ENCODE results near the gene NPAS2. TPM values are rescaled to one million over a fixed set of nuclear protein-coding genes. Genes with fewer than 3 reads are reported as not detected.
A peak's percentile ranks its signal among the peaks of the same experiment; 100 is the strongest.

Gene NPAS2
- total and polyA plus RNA-seq, 2 donors (not counting 1 experiment from before 2014, with no cell fraction given): 3.6 to 4.9 TPM

- no peaks in the 10 kb centered on the region for H3K4me1 ChIP-seq (ENCODE audit: control insufficient read depth, extremely low read depth, insufficient read depth, low read length)
- no peaks in the 10 kb centered on the region for H3K79me2 ChIP-seq (ENCODE audit: control insufficient read depth, insufficient read depth, low read length)
- no peak overlapping the region for H3K27ac ChIP-seq (ENCODE audit: insufficient read depth, low read length)
- no peak overlapping the region for H3K9ac ChIP-seq (ENCODE audit: insufficient read depth, low read length)
- TF ChIP-seq, protein P1, sequence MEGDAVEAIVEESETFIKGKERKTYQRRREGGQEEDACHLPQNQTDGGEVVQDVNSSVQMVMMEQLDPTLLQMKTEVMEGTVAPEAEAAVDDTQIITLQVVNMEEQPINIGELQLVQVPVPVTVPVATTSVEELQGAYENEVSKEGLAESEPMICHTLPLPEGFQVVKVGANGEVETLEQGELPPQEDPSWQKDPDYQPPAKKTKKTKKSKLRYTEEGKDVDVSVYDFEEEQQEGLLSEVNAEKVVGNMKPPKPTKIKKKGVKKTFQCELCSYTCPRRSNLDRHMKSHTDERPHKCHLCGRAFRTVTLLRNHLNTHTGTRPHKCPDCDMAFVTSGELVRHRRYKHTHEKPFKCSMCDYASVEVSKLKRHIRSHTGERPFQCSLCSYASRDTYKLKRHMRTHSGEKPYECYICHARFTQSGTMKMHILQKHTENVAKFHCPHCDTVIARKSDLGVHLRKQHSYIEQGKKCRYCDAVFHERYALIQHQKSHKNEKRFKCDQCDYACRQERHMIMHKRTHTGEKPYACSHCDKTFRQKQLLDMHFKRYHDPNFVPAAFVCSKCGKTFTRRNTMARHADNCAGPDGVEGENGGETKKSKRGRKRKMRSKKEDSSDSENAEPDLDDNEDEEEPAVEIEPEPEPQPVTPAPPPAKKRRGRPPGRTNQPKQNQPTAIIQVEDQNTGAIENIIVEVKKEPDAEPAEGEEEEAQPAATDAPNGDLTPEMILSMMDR (conservative IDR thresholded peaks at IDR 0.05 in 1 of 2, IDR thresholded peaks at IDR 0.05 in 1 of 2; ENCODE audit: low read depth in 1 of 2, low read length in 2 of 2): no peak
- TF ChIP-seq EZH2 (IDR thresholded peaks at IDR 0.05; ENCODE audit: low read length, missing control alignments): no peak
- H3K4me2 ChIP-seq (ENCODE audit: extremely low read depth, insufficient read depth, low read length): no peak overlapping the region
- no peaks in the 10 kb centered on the region for H3K27me3 ChIP-seq (ENCODE audit: control insufficient read depth, insufficient read depth, low read length)
- no peaks in the 10 kb centered on the region for H3K36me3 ChIP-seq (ENCODE audit: control insufficient read depth, insufficient read depth, low read length)
- no peaks in the 10 kb centered on the region for H4K20me1 ChIP-seq (ENCODE audit: control insufficient read depth, extremely low read depth, insufficient read depth, low read length)
- H3K4me3 ChIP-seq (replicated peaks in 1 of 4; ENCODE audit: control extremely low read depth in 1 of 4, insufficient read depth in 1 of 4, low read depth in 3 of 4, low read length in 4 of 4): no peak overlapping the region
- no peak overlapping the region for H2AFZ ChIP-seq (ENCODE audit: low read length)
- H3K9me3 ChIP-seq (ENCODE audit: control insufficient read depth, insufficient read depth, low read depth, low read length): no peaks in the 10 kb centered on the region
- DNase-seq (ENCODE audit: low read depth in 2 of 2): no peak
Observed at GRCh38 chr2:100945433-100945740, 125.4 kb downstream of the NPAS2 start.

DNA sequence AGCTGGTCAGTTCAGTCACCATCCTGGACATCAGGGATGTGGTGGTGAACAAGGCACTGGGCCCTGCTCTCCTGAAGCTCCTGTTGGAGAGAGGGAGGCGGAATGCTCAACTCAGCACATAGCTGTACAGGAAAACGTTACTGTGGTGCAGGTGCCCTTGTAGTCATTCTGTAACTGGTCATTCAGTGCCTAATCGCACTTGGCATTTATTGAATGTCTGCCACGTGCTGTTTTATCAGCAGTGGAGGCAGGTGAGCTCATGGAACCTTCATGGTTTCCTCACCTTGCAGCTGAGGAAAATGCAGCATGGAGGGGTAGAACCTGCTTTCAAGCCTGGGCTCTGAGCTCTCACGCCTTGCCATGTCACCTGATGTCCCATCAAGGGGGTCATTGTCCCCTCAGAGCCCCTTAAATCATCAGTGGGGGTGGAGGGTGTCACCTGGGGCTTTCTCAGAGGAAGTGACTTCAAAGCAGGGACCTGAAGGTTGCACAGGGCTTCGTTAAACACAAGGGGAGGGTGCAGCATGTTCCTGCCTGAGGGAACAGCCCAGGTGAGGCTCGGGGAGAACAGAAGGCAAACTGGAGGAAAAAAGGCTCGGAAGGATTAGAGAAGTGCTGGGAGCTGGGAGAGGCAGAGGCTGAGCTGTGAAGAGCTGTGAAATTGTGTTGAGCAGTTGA, 126.1 kb downstream of the NPAS2 start:
- H3K9ac ChIP-seq (ENCODE audit: insufficient read depth, low read length): no peak overlapping the region
- H4K20me1 ChIP-seq (ENCODE audit: control insufficient read depth, extremely low read depth, insufficient read depth, low read length): no peaks in the 10 kb centered on the region
- no peak overlapping the region for H3K27ac ChIP-seq (ENCODE audit: insufficient read depth, low read length)
- H3K4me1 ChIP-seq (ENCODE audit: control insufficient read depth, extremely low read depth, insufficient read depth, low read length): no peaks in the 10 kb centered on the region
- H3K27me3 ChIP-seq (ENCODE audit: control insufficient read depth, insufficient read depth, low read length): no peaks in the 10 kb centered on the region
- H3K4me3 ChIP-seq (replicated peaks in 1 of 4; ENCODE audit: control extremely low read depth in 1 of 4, insufficient read depth in 1 of 4, low read depth in 3 of 4, low read length in 4 of 4): no peak overlapping the region
- TF ChIP-seq EZH2 (IDR thresholded peaks at IDR 0.05; ENCODE audit: low read length, missing control alignments): no peak
- TF ChIP-seq, protein P1 (conservative IDR thresholded peaks at IDR 0.05 in 1 of 2, IDR thresholded peaks at IDR 0.05 in 1 of 2; ENCODE audit: low read depth in 1 of 2, low read length in 2 of 2): no peak
- no peak overlapping the region for H3K4me2 ChIP-seq (ENCODE audit: extremely low read depth, insufficient read depth, low read length)
- H3K36me3 ChIP-seq (ENCODE audit: control insufficient read depth, insufficient read depth, low read length): no peaks in the 10 kb centered on the region
- no peaks in the 10 kb centered on the region for H3K9me3 ChIP-seq (ENCODE audit: control insufficient read depth, insufficient read depth, low read depth, low read length)
- no peaks in the 10 kb centered on the region for H3K79me2 ChIP-seq (ENCODE audit: control insufficient read depth, insufficient read depth, low read length)
- DNase-seq (ENCODE audit: low read depth in 2 of 2): no peak
- no peak overlapping the region for H2AFZ ChIP-seq (ENCODE audit: low read length)

GRCh38 chr2:100948942-100949811, 129.2 kb downstream of the NPAS2 start:
- Histone ChIP-seq H3K9me3 (ENCODE audit: control insufficient read depth, insufficient read depth, low read depth, low read length) (no peaks in the 10 kb centered on the region), H3K27ac (ENCODE audit: insufficient read depth, low read length) (no peak overlapping the region), H4K20me1 (ENCODE audit: control insufficient read depth, extremely low read depth, insufficient read depth, low read length) (no peaks in the 10 kb centered on the region), H2AFZ (ENCODE audit: low read length) (no peak overlapping the region), H3K27me3 (ENCODE audit: control insufficient read depth, insufficient read depth, low read length) (no peaks in the 10 kb centered on the region), H3K4me2 (ENCODE audit: extremely low read depth, insufficient read depth, low read length) (no peak overlapping the region), H3K4me3 (replicated peaks in 1 of 4; ENCODE audit: control extremely low read depth in 1 of 4, insufficient read depth in 1 of 4, low read depth in 3 of 4, low read length in 4 of 4) (no peak overlapping the region), H3K4me1 (ENCODE audit: control insufficient read depth, extremely low read depth, insufficient read depth, low read length) (no peaks in the 10 kb centered on the region), H3K36me3 (ENCODE audit: control insufficient read depth, insufficient read depth, low read length) (no peaks in the 10 kb centered on the region), H3K79me2 (ENCODE audit: control insufficient read depth, insufficient read depth, low read length) (no peaks in the 10 kb centered on the region), H3K9ac (ENCODE audit: insufficient read depth, low read length) (no peak overlapping the region)
- peak in 1 of 2 donors; percentile 15 for DNase-seq (ENCODE audit: low read depth in 2 of 2)
- TF ChIP-seq, protein P1 (conservative IDR thresholded peaks at IDR 0.05 in 1 of 2, IDR thresholded peaks at IDR 0.05 in 1 of 2; ENCODE audit: low read depth in 1 of 2, low read length in 2 of 2): no peak
- no peak for TF ChIP-seq EZH2 (IDR thresholded peaks at IDR 0.05; ENCODE audit: low read length, missing control alignments)
